Spleen (tissue), 11 donors: Measurements from ENCODE around the gene RAB7B. TPM values are rescaled to one million over a fixed set of nuclear protein-coding genes. Genes with fewer than 3 reads are reported as not detected.

ENCODE experiments used
- DNase-seq: peaks from one replicate; pipeline ENCODE4 v3.0.0-alpha.2; 2020
- H3K27ac ChIP-seq, 8 donors: fragments of 200-600 bp; sonication (generic) in 7 of 8; 1 replicate in 4 of 8; 2 replicates in 4 of 8; pipeline versions ENCODE4 v1.5.0 to v1.8.0; 2016 to 2021; ENCODE audit warnings: inconsistent platforms in 4 of 8, mild to moderate bottlenecking in 4 of 8, moderate library complexity in 1 of 8
- H3K27me3 ChIP-seq, 7 donors: fragments of 200-600 bp; sonication (generic) in 6 of 7; replicated peaks in 1 of 7; 1 replicate in 4 of 7; 2 replicates in 3 of 7; pipeline versions ENCODE4 v1.5.0 to v1.8.0; 2016 to 2021; ENCODE audit warnings: inconsistent platforms in 3 of 7, mild to moderate bottlenecking in 1 of 7
- H3K36me3 ChIP-seq, 6 donors: fragments of 200-600 bp; sonication (generic) in 5 of 6; 1 replicate in 4 of 6; 2 replicates in 2 of 6; pipeline versions ENCODE4 v1.5.0 to v1.8.0; 2016 to 2021; ENCODE audit warnings: inconsistent platforms in 2 of 6
- H3K4me1 ChIP-seq, 6 donors: fragments of 200-600 bp; sonication (generic) in 5 of 6; 1 replicate in 3 of 6; 2 replicates in 3 of 6; pipeline versions ENCODE4 v1.5.0 to v1.8.0; 2016 to 2021; ENCODE audit warnings: inconsistent platforms in 3 of 6
- H3K4me3 ChIP-seq, 8 donors: fragments of 200-600 bp; sonication (generic) in 7 of 8; 1 replicate in 4 of 8; 2 replicates in 4 of 8; pipeline versions ENCODE4 v1.5.0 to v1.8.0; 2016 to 2021; ENCODE audit warnings: inconsistent platforms in 4 of 8, mild to moderate bottlenecking in 4 of 8, moderate library complexity in 2 of 8
- H3K9me3 ChIP-seq, 8 donors: fragments of 200-600 bp; sonication (generic) in 7 of 8; 1 replicate in 4 of 8; 2 replicates in 4 of 8; pipeline versions ENCODE4 v1.5.0 to v1.8.0; 2016 to 2021; ENCODE audit warnings: inconsistent platforms in 4 of 8
- CTCF ChIP-seq, 11 experiments: fragments of 200-600 bp in 7 of 11; fragments of 450-650 bp in 4 of 11; sonication (generic) in 4 of 11; IDR thresholded peaks in 8 of 11; conservative IDR thresholded peaks in 3 of 11; 1 replicate in 7 of 11; 2 replicates in 4 of 11; pipeline versions ENCODE4 v1.4.0 to v1.8.0; 2016 to 2021; ENCODE audit warnings: antibody characterized with exemption in 11 of 11, inconsistent platforms in 4 of 11, mild to moderate bottlenecking in 1 of 11
- POLR2A ChIP-seq, 3 donors: fragments of 450-650 bp; IDR thresholded peaks; one replicate each; pipeline ENCODE4 v1.5.1; 2017; ENCODE audit warnings: antibody characterized with exemption in 3 of 3, mild to moderate bottlenecking in 1 of 3
- POLR2AphosphoS5 ChIP-seq, 3 donors: sonication (generic); formaldehyde crosslinking; IDR thresholded peaks; one replicate each; pipeline ENCODE4 v1.5.1; 2017; ENCODE audit warnings: antibody characterized with exemption in 3 of 3
- WGBS, 5 donors: extraction: QIAGEN DNeasy Blood & Tissue Kit in 3 of 5; methylation state at CpG; one replicate each; pipeline versions ENCODE4 v1.1.5 to v1.1.7; 2013 to 2018; 5-methylcytosine and 5-hydroxymethylcytosine counted together
- intact Hi-C: fragments of 100-400 bp; cut with DNase I; formaldehyde crosslinking; loops from one replicate; pipeline ENCODE4 v1.15.0; 2023; ENCODE audit warnings: low total_unique reads
- polyA plus RNA-seq, 3 donors: library from polyadenylated mRNA; stranded (reverse); fragments of 200-250 nt; gene quantifications; one replicate each; pipeline ENCODE4 v1.2.1, GENCODE V29; 2013
- total RNA-seq, 7 donors: library from RNA; depleted of rRNA in 3 of 7; stranded (reverse); fragments of >200 nt in 3 of 7; fragmentation: NEBNext Ultra II Directional in 4 of 7; extraction: Animal tissue kit (Norgen Biotek cat#: 25700) in 4 of 7; gene quantifications; one replicate each; pipeline versions ENCODE4 v1.1.0 to v1.2.1, GENCODE V29; 2016 to 2021
- donor health status: healthy with polysubstance abuse.
- donor health status: DM: no; HTN: no; CAD: no; lungs with moderate emphysema.
- donor health status: DM: no; HTN: no; CAD: no.
- donor health status: Bipolar disorder and iron deficiency.
- donor health status: healthy.
- donor health status: DM: no; HTN: no; CAD: no.
- donor health status: DM: yes; HTN: yes; CAD: no.

The RAB7B gene
- total and polyA plus RNA-seq, 10 donors = 0.34 to 3.2 (median 1.9) TPM

- H3K4me1 ChIP-seq = peaks cover 0 to 5% (median 0%) of the 10 kb centered on the region in 6 donors
- H3K9me3 ChIP-seq = no peaks in the 10 kb centered on the region
- no peak overlapping the region for H3K27ac ChIP-seq
- 75 to 88% (median 84%) methylated on average over 13 to 15 of the region's 15 CpGs for WGBS, 5 donors
- no peak overlapping the region for H3K4me3 ChIP-seq
- no peak for TF ChIP-seq POLR2AphosphoS5 (IDR thresholded peaks at IDR 0.05)
- no peak for TF ChIP-seq POLR2A (IDR thresholded peaks at IDR 0.05)
- TF ChIP-seq CTCF (IDR thresholded peaks at IDR 0.05 in 8 of 11, conservative IDR thresholded peaks at IDR 0.05 in 3 of 11) = peak in 1 of 11 experiments; percentile 4
- no peaks in the 10 kb centered on the region for H3K36me3 ChIP-seq
- DNase-seq = no peak
- intact Hi-C loops = no loop called here
- H3K27me3 ChIP-seq = no peaks in the 10 kb centered on the region
Observed at GRCh38 chr1:205975387-205975998, 27.7 kb downstream of the RAB7B start.

- Histone ChIP-seq H3K4me1 (peaks cover 0 to 5% (median 0%) of the 10 kb centered on the region in 6 donors), H3K36me3 (no peaks in the 10 kb centered on the region), H3K27me3 (no peaks in the 10 kb centered on the region), H3K27ac (no peak overlapping the region), H3K9me3 (no peaks in the 10 kb centered on the region), H3K4me3 (no peak overlapping the region)
- intact Hi-C loops = no loop called here
- WGBS, 5 donors = 84 to 93% (median 88%) methylated on average over 3 of the region's 3 CpGs
- TF ChIP-seq POLR2AphosphoS5 (IDR thresholded peaks at IDR 0.05) (no peak), POLR2A (IDR thresholded peaks at IDR 0.05) (no peak), CTCF (IDR thresholded peaks at IDR 0.05 in 8 of 11, conservative IDR thresholded peaks at IDR 0.05 in 3 of 11) (no peak)
- DNase-seq = no peak
Observed at GRCh38 chr1:205974712-205975111, 28.5 kb downstream of the RAB7B start.

GRCh38 chr1:205973377-205974232 lies 29.6 kb downstream of the RAB7B start:
- H3K4me3 ChIP-seq = no peak overlapping the region
- H3K36me3 ChIP-seq = no peaks in the 10 kb centered on the region
- H3K4me1 ChIP-seq = peaks cover 0 to 5% (median 0%) of the 10 kb centered on the region in 6 donors
- intact Hi-C loops = no loop called here
- 93 to 99% (median 96%) methylated on average over 8 of the region's 8 CpGs for WGBS, 5 donors
- H3K27ac ChIP-seq = no peak overlapping the region
- TF ChIP-seq POLR2A (IDR thresholded peaks at IDR 0.05) (no peak), CTCF (IDR thresholded peaks at IDR 0.05 in 8 of 11, conservative IDR thresholded peaks at IDR 0.05 in 3 of 11) (no peak), POLR2AphosphoS5 (IDR thresholded peaks at IDR 0.05) (no peak)
- H3K27me3 ChIP-seq = no peaks in the 10 kb centered on the region
- H3K9me3 ChIP-seq = no peaks in the 10 kb centered on the region
- DNase-seq = no peak
